Measurements from ENCODE around the gene RELA.

Gene RELA

DNA sequence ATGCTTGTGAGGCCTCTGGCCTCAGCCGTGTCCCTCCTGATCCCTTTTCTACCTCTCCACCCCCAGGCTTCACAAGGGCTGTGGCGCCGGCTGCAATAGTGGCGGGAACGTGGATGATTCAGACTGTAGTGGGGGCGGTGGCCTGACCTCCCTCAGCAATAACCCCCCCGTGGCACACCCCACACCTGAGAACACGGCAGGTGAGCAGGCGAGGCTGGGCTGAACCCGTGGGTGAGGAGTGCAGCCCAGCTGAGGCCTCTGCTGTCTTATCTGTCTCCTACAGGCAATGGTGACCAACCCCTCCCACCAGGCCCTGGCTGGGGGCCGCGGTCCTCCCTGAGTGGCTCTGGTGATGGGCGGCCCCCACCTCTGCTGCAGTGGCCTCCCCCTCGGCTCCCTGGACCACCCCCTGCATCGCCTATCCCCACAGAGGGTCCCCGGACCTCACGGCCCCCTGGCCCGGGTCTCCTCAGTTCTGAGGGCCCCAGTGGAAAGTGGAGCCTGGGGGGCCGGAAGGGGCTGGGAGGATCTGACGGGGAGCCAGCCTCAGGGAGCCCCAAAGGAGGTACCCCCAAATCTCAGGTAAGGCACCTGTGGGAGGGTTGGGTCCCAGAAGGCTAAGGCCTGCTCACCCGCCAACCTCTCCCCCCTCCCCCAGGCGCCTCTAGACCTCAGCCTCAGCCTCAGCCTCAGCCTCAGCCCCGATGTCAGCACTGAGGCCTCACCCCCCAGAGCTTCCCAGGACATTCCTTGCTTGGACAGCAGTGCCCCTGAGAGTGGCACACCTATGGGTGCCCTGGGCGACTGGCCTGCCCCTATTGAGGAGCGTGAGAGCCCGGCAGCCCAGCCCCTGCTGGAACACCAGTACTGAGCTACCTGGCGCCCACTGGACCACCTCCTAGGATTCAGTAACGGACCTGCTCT lies 26.3 kb downstream of the RELA start:
- DNase-seq (ENCODE audit: low read depth) = no peak
- H3K4me3 ChIP-seq (ENCODE audit: low read depth, low read length) = no peak overlapping the region
- TF ChIP-seq, protein P1, sequence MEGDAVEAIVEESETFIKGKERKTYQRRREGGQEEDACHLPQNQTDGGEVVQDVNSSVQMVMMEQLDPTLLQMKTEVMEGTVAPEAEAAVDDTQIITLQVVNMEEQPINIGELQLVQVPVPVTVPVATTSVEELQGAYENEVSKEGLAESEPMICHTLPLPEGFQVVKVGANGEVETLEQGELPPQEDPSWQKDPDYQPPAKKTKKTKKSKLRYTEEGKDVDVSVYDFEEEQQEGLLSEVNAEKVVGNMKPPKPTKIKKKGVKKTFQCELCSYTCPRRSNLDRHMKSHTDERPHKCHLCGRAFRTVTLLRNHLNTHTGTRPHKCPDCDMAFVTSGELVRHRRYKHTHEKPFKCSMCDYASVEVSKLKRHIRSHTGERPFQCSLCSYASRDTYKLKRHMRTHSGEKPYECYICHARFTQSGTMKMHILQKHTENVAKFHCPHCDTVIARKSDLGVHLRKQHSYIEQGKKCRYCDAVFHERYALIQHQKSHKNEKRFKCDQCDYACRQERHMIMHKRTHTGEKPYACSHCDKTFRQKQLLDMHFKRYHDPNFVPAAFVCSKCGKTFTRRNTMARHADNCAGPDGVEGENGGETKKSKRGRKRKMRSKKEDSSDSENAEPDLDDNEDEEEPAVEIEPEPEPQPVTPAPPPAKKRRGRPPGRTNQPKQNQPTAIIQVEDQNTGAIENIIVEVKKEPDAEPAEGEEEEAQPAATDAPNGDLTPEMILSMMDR (IDR thresholded peaks at IDR 0.05; ENCODE audit: insufficient read depth, low read depth, low read length, missing control alignments) = no peak

DNA sequence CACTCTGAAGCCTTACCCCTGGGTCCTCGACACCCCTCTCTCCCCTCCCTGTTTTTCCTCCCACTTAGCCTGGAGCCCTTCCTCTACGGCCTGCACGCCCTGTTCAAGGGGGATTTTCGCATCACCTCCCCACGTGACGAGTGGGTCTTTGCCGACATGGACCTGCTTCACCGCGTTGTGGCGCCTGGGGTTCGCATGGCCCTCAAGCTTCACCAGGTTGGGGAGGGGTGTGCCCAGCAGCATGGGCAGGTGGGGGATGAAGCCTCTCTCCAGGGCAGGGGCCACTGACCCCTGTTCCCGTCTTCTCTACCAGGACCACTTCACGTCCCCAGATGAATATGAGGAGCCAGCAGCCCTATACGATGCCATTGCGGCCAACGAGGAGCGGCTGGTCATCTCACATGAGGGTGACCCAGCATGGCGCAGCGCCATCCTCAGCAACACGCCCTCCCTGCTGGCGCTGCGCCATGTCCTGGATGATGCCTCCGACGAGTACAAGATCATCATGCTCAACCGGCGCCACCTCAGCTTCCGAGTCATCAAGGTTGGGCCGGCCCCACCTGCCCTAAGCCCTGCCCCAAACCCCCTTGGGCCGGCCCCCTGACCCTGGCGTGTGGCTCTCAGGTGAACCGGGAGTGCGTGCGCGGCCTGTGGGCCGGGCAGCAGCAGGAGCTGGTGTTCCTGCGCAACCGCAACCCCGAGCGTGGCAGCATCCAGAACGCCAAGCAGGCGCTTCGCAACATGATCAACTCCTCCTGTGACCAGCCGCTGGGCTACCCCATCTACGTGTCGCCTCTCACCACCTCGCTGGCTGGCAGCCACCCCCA lies 27.6 kb downstream of the RELA start:
- no peak for DNase-seq (ENCODE audit: low read depth)
- no peak overlapping the region for H3K4me3 ChIP-seq (ENCODE audit: low read depth, low read length)
- TF ChIP-seq, protein P1 (IDR thresholded peaks at IDR 0.05; ENCODE audit: insufficient read depth, low read depth, low read length, missing control alignments) = no peak

DNA sequence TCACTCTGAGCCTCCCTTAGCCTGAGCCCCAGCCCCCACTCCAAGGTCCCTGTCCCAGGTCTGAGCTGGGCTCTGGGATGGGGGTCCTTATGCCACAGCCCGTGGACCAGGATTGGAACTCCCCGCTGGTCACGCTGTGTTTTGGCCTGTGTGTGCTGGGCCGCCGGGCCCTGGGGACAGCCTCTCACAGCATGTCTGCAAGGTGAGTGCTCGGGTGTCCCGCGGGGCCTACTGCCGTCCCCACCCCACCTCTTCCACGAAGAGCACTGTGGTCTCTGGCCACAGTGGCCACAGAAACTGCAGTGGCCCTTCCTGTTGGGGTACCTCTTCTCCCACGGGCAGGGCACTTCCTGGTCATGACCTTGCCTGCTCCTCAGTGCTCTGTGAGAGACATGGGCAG lies 28.3 kb downstream of the RELA start:
- no peak overlapping the region for H3K4me3 ChIP-seq (ENCODE audit: low read depth, low read length)
- TF ChIP-seq, protein P1 (IDR thresholded peaks at IDR 0.05; ENCODE audit: insufficient read depth, low read depth, low read length, missing control alignments) = no peak
- no peak for DNase-seq (ENCODE audit: low read depth)

DNA sequence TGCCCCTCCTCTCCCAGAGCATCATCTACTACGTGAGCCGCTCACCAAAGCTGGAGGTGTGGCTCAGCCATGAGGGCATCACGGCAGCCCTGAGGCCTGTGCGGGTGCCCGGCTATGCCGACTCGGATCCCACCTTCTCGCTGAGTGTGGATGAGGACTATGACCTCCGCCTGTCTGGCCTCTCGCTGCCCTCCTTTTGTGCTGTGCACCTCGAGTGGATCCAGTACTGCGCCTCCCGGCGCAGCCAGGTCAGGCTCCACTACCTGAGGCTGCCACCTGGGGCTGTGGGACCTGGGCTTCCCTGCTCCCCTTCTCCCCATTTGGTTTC lies 28.6 kb downstream of the RELA start:
- H3K4me3 ChIP-seq (ENCODE audit: low read depth, low read length) = no peak overlapping the region
- no peak for DNase-seq (ENCODE audit: low read depth)
- TF ChIP-seq, protein P1 (IDR thresholded peaks at IDR 0.05; ENCODE audit: insufficient read depth, low read depth, low read length, missing control alignments) = no peak

DNA sequence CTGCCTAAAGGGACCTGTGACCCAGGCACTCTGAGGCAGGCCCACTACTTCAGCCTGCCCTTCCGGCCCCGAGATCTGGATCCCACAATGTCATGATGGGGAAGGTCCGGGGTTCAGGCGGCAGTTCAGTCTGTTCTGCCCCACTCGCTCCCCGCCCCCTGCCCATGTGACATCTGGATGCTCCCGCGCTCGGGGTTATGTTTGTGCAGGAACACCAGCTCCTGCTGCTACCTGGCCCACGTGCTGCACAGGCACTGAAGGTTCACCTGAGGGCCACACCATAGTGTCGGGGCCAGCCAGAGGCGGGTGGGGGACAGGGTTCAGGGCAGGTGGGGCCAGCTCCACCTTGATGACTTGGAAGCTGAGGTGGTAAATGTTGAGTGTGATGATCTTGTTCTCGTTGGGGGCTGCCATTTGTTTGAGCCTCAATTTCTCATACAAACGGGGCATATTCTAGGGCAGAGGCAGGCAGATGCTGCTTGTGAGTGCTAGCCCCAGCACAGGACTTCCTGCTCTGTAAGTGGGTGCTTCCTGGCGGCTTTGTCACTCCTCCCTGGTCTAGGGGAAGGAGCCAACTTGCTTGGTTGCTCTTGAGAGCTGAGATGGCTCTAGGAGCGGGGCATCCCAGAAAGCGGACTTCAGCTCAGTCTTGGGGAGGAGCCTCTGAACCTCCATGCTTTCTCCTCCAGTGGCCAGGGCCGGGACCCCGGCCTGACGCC lies 29.2 kb downstream of the RELA start:
- TF ChIP-seq, protein P1 (IDR thresholded peaks at IDR 0.05; ENCODE audit: insufficient read depth, low read depth, low read length, missing control alignments) = no peak
- no peak overlapping the region for H3K4me3 ChIP-seq (ENCODE audit: low read depth, low read length)
- no peak for DNase-seq (ENCODE audit: low read depth)

DNA sequence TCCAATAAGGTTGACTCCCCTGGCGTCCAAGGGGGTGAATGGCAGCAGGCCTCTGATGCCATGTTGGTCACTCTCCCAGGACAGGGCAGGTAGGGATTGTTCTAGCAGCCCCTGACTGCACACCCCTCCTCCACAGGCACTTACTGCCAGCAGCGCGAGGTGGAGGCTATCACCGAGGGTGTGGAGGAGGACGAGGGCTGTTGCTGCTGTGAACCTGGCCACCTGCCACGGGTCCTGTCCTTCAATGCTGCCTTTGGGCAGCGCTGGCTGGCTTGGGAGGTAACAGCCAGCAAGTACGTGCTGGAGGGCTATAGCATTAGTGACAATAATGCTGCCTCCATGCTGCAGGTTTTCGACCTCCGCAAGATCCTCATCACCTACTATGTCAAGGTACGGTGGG lies 32.5 kb downstream of the RELA start:
- no peak overlapping the region for H3K4me3 ChIP-seq (ENCODE audit: low read depth, low read length)
- TF ChIP-seq, protein P1 (IDR thresholded peaks at IDR 0.05; ENCODE audit: insufficient read depth, low read depth, low read length, missing control alignments) = no peak
- DNase-seq (ENCODE audit: low read depth) = no peak

All from GM12865 (cell line).